Common myeloid progenitor, CD34-positive (primary cell): ENCODE results near the gene KNDC1.
"Not testable (repeated sequence)": the region's sequence is repeated elsewhere in the genome, so short reads cannot be mapped to it uniquely, and the experiment has no call there.

Source experiments
- CTCF ChIA-PET: fragments of 350-600 bp; sonication (Branson Sonifier 250); formaldehyde crosslinking; loops from one replicate; lab custom pipeline; 2021; ENCODE audit warnings: antibody characterized with exemption; lab: Charles Lee
- POLR2A ChIA-PET: fragments of 350-600 bp; sonication (Branson Sonifier 250); formaldehyde crosslinking; loops from one replicate; lab custom pipeline; 2021; ENCODE audit warnings: antibody characterized with exemption; lab: Charles Lee
- DNase-seq, 3 donors: peaks; one replicate each; pipeline versions ENCODE4 v3.0.0 to v3.0.0-alpha.2; 2013
- H3K27ac ChIP-seq, 2 experiments: 1 replicate in 1 of 2; 2 replicates in 1 of 2; pipeline ENCODE4 v1.7.0; 2013; ENCODE audit warnings: inconsistent platforms in 2 of 2, low read length in 2 of 2, mild to moderate bottlenecking in 2 of 2, low read depth in 1 of 2, moderate library complexity in 1 of 2; ENCODE audit not compliant: severe bottlenecking in 2 of 2, insufficient read depth in 1 of 2, poor library complexity in 1 of 2
- H3K27me3 ChIP-seq, 5 experiments: replicated peaks in 2 of 5; 1 replicate in 3 of 5; 2 replicates in 2 of 5; pipeline versions ENCODE4 v1.6.1 to v1.7.0; 2013; ENCODE audit warnings: low read length in 4 of 5, mild to moderate bottlenecking in 2 of 5, moderate library complexity in 2 of 5, inconsistent platforms in 1 of 5; ENCODE audit not compliant: insufficient read depth in 5 of 5, control insufficient read depth in 4 of 5
- H3K36me3 ChIP-seq, 4 experiments: 1 replicate in 2 of 4; 2 replicates in 2 of 4; pipeline versions ENCODE4 v1.6.1 to v1.7.0; 2013; ENCODE audit warnings: low read length in 3 of 4, control low read depth in 1 of 4, mild to moderate bottlenecking in 1 of 4; ENCODE audit not compliant: control insufficient read depth in 4 of 4, insufficient read depth in 4 of 4
- H3K4me1 ChIP-seq, 4 experiments: 1 replicate in 3 of 4; 2 replicates in 1 of 4; pipeline versions ENCODE4 v1.6.1 to v1.7.1; 2013; ENCODE audit warnings: low read length in 3 of 4, mild to moderate bottlenecking in 3 of 4, control low read depth in 1 of 4, inconsistent platforms in 1 of 4, moderate library complexity in 1 of 4; ENCODE audit not compliant: control insufficient read depth in 4 of 4, insufficient read depth in 4 of 4; ENCODE audit errors: control extremely low read depth in 1 of 4
- H3K4me3 ChIP-seq, 7 experiments: 1 replicate in 4 of 7; 2 replicates in 3 of 7; pipeline versions ENCODE4 v1.5.1 to v1.7.0; 2013; ENCODE audit warnings: mild to moderate bottlenecking in 7 of 7, low read length in 6 of 7, moderate library complexity in 6 of 7, inconsistent platforms in 2 of 7, low read depth in 2 of 7, control low read depth in 1 of 7; ENCODE audit not compliant: insufficient read depth in 4 of 7, control insufficient read depth in 1 of 7; ENCODE audit errors: extremely low read depth in 1 of 7
- H3K9me3 ChIP-seq, 5 experiments: 1 replicate in 4 of 5; 2 replicates in 1 of 5; pipeline versions ENCODE4 v1.6.1 to v1.7.1; 2013; ENCODE audit warnings: low read length in 4 of 5, mild to moderate bottlenecking in 2 of 5, inconsistent platforms in 1 of 5, low read depth in 1 of 5, moderate library complexity in 1 of 5; ENCODE audit not compliant: control insufficient read depth in 4 of 5, insufficient read depth in 2 of 5; ENCODE audit errors: control extremely low read depth in 1 of 5
- WGBS: methylation state at CpG from one replicate; pipeline ENCODE4 v1.1.5; 2013; ENCODE audit not compliant: insufficient coverage; 5-methylcytosine and 5-hydroxymethylcytosine counted together

KNDC1 gene

GRCh38 chr10:133229265-133230043, 69.4 kb downstream of the KNDC1 start:
- H3K27me3 ChIP-seq = peaks cover 0 to 96% (median 25%) of the 10 kb centered on the region in 5 experiments
- DNase-seq = no peak
- no peaks in the 10 kb centered on the region for H3K9me3 ChIP-seq
- H3K4me3 ChIP-seq = no peak overlapping the region
- H3K36me3 ChIP-seq = no peaks in the 10 kb centered on the region
- ChIA-PET CTCF (no interaction called here), POLR2A (interaction anchor here (0.7 kb wide), 1 partner anchor 77 kb away, joined by 5 read pairs; no protein-coding TSS in a partner anchor)
- 13% methylated on average over 40 of the region's 58 CpGs for WGBS
- H3K4me1 ChIP-seq = peaks cover 0 to 32% (median 15%) of the 10 kb centered on the region in 4 experiments
- no peak overlapping the region for H3K27ac ChIP-seq

GRCh38 chr10:133230044-133230361, 70.0 kb downstream of the KNDC1 start, which contains the start of gene UTF1:
Gene UTF1 (plus strand): TSS chr10:133230217. CDS start chr10:133230289, 72 bp downstream.
- H3K4me3 ChIP-seq = peak within 1 kb of the TSS in 3 of 7 experiments; percentile 19 to 48 (median 23)
- no peaks in the 10 kb centered on the region for H3K36me3 ChIP-seq
- no peak for DNase-seq
- 2% methylated on average over 25 of the region's 49 CpGs for WGBS
- CTCF ChIA-PET = no interaction called here
- peaks cover 0 to 91% (median 25%) of the 10 kb centered on the region in 5 experiments for H3K27me3 ChIP-seq
- no peaks in the 10 kb centered on the region for H3K9me3 ChIP-seq
- no peak within 1 kb of the TSS for H3K27ac ChIP-seq
- POLR2A ChIA-PET = no interaction called here
- H3K4me1 ChIP-seq = peaks cover 0 to 32% (median 15%) of the 10 kb centered on the region in 4 experiments

GRCh38 chr10:133230387-133231195, 70.6 kb downstream of the KNDC1 start:
- no peak overlapping the region for H3K27ac ChIP-seq
- POLR2A ChIA-PET = no interaction called here

GRCh38 chr10:133231244-133231945, 71.4 kb downstream of the KNDC1 start:
- Histone ChIP-seq H3K27ac (no peak overlapping the region), H3K9me3 (no peaks in the 10 kb centered on the region), H3K36me3 (no peaks in the 10 kb centered on the region), H3K4me1 (peaks cover 0 to 36% (median 22%) of the 10 kb centered on the region in 4 experiments), H3K27me3 (peaks cover 0 to 91% (median 27%) of the 10 kb centered on the region in 5 experiments), H3K4me3 (no peak overlapping the region)
- POLR2A ChIA-PET = no interaction called here
- WGBS = 33% methylated on average over 38 of the region's 44 CpGs
- DNase-seq = no peak
- CTCF ChIA-PET = no interaction called here

More at GRCh38 chr10:133230387-133231195, 70.6 kb downstream of the KNDC1 start:
- CTCF ChIA-PET = no interaction called here
- Histone ChIP-seq H3K9me3 (no peaks in the 10 kb centered on the region), H3K36me3 (no peaks in the 10 kb centered on the region), H3K4me3 (peak overlapping the region in 3 of 7 experiments; percentile 19 to 48 (median 23)), H3K27me3 (peaks cover 0 to 91% (median 25%) of the 10 kb centered on the region in 5 experiments), H3K4me1 (peaks cover 0 to 37% (median 19%) of the 10 kb centered on the region in 4 experiments)
- WGBS = 1% methylated on average over 78 of the region's 122 CpGs
- DNase-seq = peak; percentile 59 to 88 (median 81)

DNA sequence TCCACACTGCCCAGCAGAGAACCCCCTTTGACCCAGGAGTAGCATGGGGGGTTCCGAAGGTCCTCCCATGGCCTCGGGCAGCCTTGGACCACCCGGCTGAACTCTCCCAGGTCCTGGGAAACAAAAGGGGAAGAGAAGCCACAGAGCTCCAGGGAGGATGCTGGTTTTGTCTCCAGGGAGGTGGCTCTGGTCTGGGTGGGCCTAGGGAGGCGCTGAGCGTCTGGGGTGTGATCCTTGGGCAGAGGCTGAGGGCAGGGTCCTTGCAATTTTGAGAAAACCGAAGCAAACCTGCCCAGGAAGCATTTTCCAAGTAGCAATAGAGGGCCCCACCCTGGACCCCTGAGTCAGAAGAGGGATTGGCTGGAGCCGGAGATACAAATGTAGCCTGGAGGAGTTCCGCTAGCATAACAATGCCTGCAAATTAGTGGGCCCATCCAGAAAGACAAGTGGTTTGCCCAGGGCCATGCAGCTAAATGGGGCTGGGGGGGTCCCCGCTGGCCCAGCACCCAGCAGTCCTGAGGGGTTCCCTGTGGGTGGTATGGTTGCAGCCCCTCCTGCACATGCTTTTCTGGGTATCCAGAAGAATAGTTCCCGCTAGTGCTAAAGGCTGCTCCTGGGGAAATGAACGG, 72.0 kb downstream of the KNDC1 start:
- Histone ChIP-seq H3K27me3 (peaks cover 0 to 91% (median 23%) of the 10 kb centered on the region in 5 experiments), H3K27ac (no peak overlapping the region), H3K4me3 (no peak overlapping the region), H3K9me3 (no peaks in the 10 kb centered on the region), H3K4me1 (peaks cover 0 to 37% (median 27%) of the 10 kb centered on the region in 4 experiments), H3K36me3 (no peaks in the 10 kb centered on the region)
- POLR2A ChIA-PET = no interaction called here
- DNase-seq = no peak
- CTCF ChIA-PET = no interaction called here
- WGBS = 75% methylated on average over 11 of the region's 11 CpGs

DNA sequence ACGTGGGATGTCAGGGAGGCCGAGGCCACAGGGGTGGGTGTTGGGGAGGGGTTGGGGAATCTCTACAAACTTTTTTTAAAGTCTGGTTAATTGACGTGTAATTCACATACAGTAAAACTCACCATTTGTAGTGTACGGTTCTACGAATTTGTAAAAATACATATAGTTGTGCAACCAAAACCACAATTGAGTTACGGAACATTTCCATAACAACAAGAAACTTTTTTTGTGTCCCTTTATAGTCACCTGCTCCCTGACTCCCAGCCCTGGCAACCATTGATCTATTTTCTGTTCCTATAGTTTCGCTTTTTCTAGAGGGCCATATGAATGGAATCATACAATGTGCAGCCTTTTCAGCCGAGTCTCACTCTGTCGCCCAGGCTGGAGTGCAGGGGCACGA, 74.8 kb downstream of the KNDC1 start:
- peak in 1 of 3 donors; percentile 33 for DNase-seq
- H3K9me3 ChIP-seq, H3K36me3 ChIP-seq, POLR2A ChIA-PET, H3K27ac ChIP-seq: not testable (repeated sequence)
- Histone ChIP-seq H3K4me1 (peaks cover 0 to 41% (median 32%) of the 10 kb centered on the region in 4 experiments), H3K4me3 (peak overlapping the region in 1 of 7 experiments; percentile 52), H3K27me3 (peaks cover 0 to 87% (median 17%) of the 10 kb centered on the region in 5 experiments)
- CTCF ChIA-PET = interaction anchor here (1.4 kb wide), 1 partner anchor 24 kb away, joined by 6 read pairs; no protein-coding TSS in a partner anchor
- WGBS = 0% methylated on average over 1 of the region's 10 CpGs
